Memory B cell (primary cell): Measurements from ENCODE around the gene RPS4Y2.

ENCODE experiments used
- ATAC-seq: fragments of 150-1000 bp; cut with Tn5 transposase; 2 replicates; pipeline ENCODE4 v1.10.0; 2021; ENCODE audit warnings: low read depth, mild to moderate bottlenecking, moderate library complexity
- DNase-seq, 2 donors: peaks; one replicate each; pipeline ENCODE4 v3.0.0; 2022; ENCODE audit warnings: low spot score in 2 of 2
- H3K27ac Mint-ChIP-seq: one replicate; pipeline ENCODE4 v1.8.0; 2022; ENCODE audit warnings: mild to moderate bottlenecking, moderate library complexity, mixed read lengths
- H3K27me3 Mint-ChIP-seq: one replicate; pipeline ENCODE4 v1.8.0; 2022; ENCODE audit warnings: mixed read lengths
- H3K36me3 Mint-ChIP-seq: one replicate; pipeline ENCODE4 v1.8.0; 2022; ENCODE audit warnings: mild to moderate bottlenecking, mixed read lengths
- H3K4me1 Mint-ChIP-seq: one replicate; pipeline ENCODE4 v1.8.0; 2022; ENCODE audit warnings: mixed read lengths
- H3K4me3 Mint-ChIP-seq: one replicate; pipeline ENCODE4 v1.8.0; 2022; ENCODE audit warnings: mild to moderate bottlenecking, moderate library complexity, mixed read lengths
- H3K9me3 Mint-ChIP-seq: one replicate; pipeline ENCODE4 v1.8.0; 2022; ENCODE audit warnings: mixed read lengths

The RPS4Y2 gene

DNA sequence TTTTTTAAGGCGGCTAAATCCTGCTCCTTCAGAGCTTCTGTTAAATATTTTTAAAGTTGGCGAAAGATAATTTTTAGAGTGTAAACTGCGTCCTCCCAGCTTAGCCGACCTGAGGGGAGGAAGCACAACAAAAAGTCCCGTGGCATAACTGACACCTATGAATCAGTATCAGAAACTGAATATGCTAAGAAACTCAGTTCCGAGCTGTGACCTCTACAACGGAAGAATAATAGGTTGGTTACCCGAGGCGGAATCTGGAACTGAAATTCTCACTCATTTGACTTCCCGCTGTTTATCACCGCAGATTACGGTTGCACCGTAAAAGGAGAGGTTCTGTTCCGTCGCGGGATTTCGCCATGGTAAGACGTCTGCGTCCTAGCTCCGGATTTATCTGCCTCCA, at the start of gene RPS4Y2:
RPS4Y2 (plus strand) TSS at position 301 of the 400 bp plus-strand sequence; CDS start at position 357, 56 bp downstream.
- DNase-seq = no peak

GRCh38 chrY:20714391-20714790, 41.5 kb upstream of the RPS4Y2 start:
- Mint-ChIP-seq H3K9me3 (peaks cover 9% of the 10 kb centered on the region), H3K27me3 (no peaks in the 10 kb centered on the region), H3K4me1 (peaks cover 3% of the 10 kb centered on the region), H3K4me3 (no peak overlapping the region), H3K36me3 (peaks cover 9% of the 10 kb centered on the region), H3K27ac (no peak overlapping the region)
- no peak for DNase-seq
- no peak for ATAC-seq

More for the DNA sequence above, at the start of gene RPS4Y2:
- Mint-ChIP-seq H3K4me1 (peaks cover 9% of the 10 kb centered on the region), H3K4me3 (no peak within 1 kb of the TSS), H3K9me3 (peaks cover 2% of the 10 kb centered on the region), H3K27me3 (no peaks in the 10 kb centered on the region), H3K27ac (no peak within 1 kb of the TSS), H3K36me3 (no peaks in the 10 kb centered on the region)
- no peak for ATAC-seq

- Mint-ChIP-seq H3K27ac (peak overlapping the region; percentile 80), H3K27me3 (no peaks in the 10 kb centered on the region), H3K4me1 (peaks cover 20% of the 10 kb centered on the region), H3K4me3 (peak overlapping the region; percentile 41), H3K9me3 (no peaks in the 10 kb centered on the region), H3K36me3 (peaks cover 2% of the 10 kb centered on the region)
- no peak for DNase-seq
- ATAC-seq = peak; percentile 96
Observed at GRCh38 chrY:20726184-20726907, 29.6 kb upstream of the RPS4Y2 start.

GRCh38 chrY:20735200-20735599, 20.7 kb upstream of the RPS4Y2 start:
- ATAC-seq = peak; percentile 76
- Mint-ChIP-seq H3K27ac (no peak overlapping the region), H3K4me1 (peaks cover 29% of the 10 kb centered on the region), H3K36me3 (peaks cover 1% of the 10 kb centered on the region), H3K4me3 (no peak overlapping the region), H3K27me3 (no peaks in the 10 kb centered on the region), H3K9me3 (no peaks in the 10 kb centered on the region)
- no peak for DNase-seq

GRCh38 chrY:20739806-20740205, 16.1 kb upstream of the RPS4Y2 start:
- Mint-ChIP-seq H3K9me3 (no peaks in the 10 kb centered on the region), H3K4me3 (no peak overlapping the region), H3K27ac (no peak overlapping the region), H3K36me3 (peaks cover 1% of the 10 kb centered on the region), H3K27me3 (no peaks in the 10 kb centered on the region), H3K4me1 (peaks cover 29% of the 10 kb centered on the region)
- no peak for ATAC-seq
- no peak for DNase-seq

- peak in 1 of 2 donors; percentile 35 for DNase-seq
Observed at GRCh38 chrY:20740609-20741008, 15.3 kb upstream of the RPS4Y2 start.

GRCh38 chrY:20745060-20745459, 10.8 kb upstream of the RPS4Y2 start:
- H3K27me3 Mint-ChIP-seq = no peaks in the 10 kb centered on the region
- H3K9me3 Mint-ChIP-seq = no peaks in the 10 kb centered on the region
- H3K4me3 Mint-ChIP-seq = no peak overlapping the region
- H3K36me3 Mint-ChIP-seq = no peaks in the 10 kb centered on the region
- ATAC-seq (no peak), DNase-seq (no peak)
- peaks cover 25% of the 10 kb centered on the region for H3K4me1 Mint-ChIP-seq
- H3K27ac Mint-ChIP-seq = peak overlapping the region; percentile 48

More at GRCh38 chrY:20740609-20741008, 15.3 kb upstream of the RPS4Y2 start:
- peak overlapping the region; percentile 57 for H3K4me3 Mint-ChIP-seq
- H3K4me1 Mint-ChIP-seq = peaks cover 30% of the 10 kb centered on the region
- H3K27me3 Mint-ChIP-seq = no peaks in the 10 kb centered on the region
- H3K27ac Mint-ChIP-seq = peak overlapping the region; percentile 66
- H3K36me3 Mint-ChIP-seq = peaks cover 1% of the 10 kb centered on the region
- H3K9me3 Mint-ChIP-seq = no peaks in the 10 kb centered on the region
- peak; percentile 76 for ATAC-seq

GRCh38 chrY:20746919-20747318, 9.0 kb upstream of the RPS4Y2 start:
- Mint-ChIP-seq H3K27me3 (no peaks in the 10 kb centered on the region), H3K27ac (peak overlapping the region; percentile 45), H3K4me3 (no peak overlapping the region), H3K9me3 (no peaks in the 10 kb centered on the region), H3K4me1 (peaks cover 20% of the 10 kb centered on the region), H3K36me3 (no peaks in the 10 kb centered on the region)
- ATAC-seq = no peak
- DNase-seq = no peak

- Mint-ChIP-seq H3K4me1 (peaks cover 53% of the 10 kb centered on the region), H3K27me3 (no peaks in the 10 kb centered on the region), H3K27ac (peak overlapping the region; percentile 81), H3K4me3 (peak overlapping the region; percentile 55), H3K36me3 (peaks cover 3% of the 10 kb centered on the region), H3K9me3 (peaks cover 4% of the 10 kb centered on the region)
- ATAC-seq (peak; percentile 98), DNase-seq (peak in 1 of 2 donors; percentile 21)
Observed at GRCh38 chrY:20763869-20764268, 8.0 kb downstream of the RPS4Y2 start.

- Mint-ChIP-seq H3K27me3 (no peaks in the 10 kb centered on the region), H3K4me3 (no peak overlapping the region), H3K36me3 (peaks cover 3% of the 10 kb centered on the region), H3K4me1 (peaks cover 49% of the 10 kb centered on the region), H3K9me3 (peaks cover 2% of the 10 kb centered on the region), H3K27ac (peak overlapping the region; percentile 81)
- DNase-seq = no peak
- no peak for ATAC-seq
Observed at GRCh38 chrY:20765117-20765516, 9.2 kb downstream of the RPS4Y2 start.

DNA sequence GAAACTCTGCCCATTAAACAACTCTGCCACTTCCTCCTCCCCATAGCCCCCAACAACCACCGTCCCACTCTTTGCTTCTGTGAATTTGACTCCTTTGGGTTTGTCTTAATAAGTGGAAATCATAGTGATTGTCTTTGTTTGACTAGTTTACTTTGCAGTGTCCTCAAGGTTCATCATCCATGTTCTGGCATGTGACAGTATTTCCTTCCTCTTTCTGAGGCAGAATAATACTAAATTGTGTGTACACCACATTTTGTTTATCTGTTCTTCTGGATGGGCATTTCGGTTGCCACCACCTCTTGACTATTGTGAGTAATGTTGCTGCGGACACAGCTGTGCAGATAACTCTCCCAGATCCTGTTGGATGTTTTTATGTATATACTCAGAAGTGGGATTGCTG, 14.8 kb downstream of the RPS4Y2 start:
- Mint-ChIP-seq H3K9me3 (peaks cover 5% of the 10 kb centered on the region), H3K4me3 (peak overlapping the region; percentile 70), H3K36me3 (peaks cover 12% of the 10 kb centered on the region), H3K27me3 (no peaks in the 10 kb centered on the region), H3K27ac (peak overlapping the region; percentile 91), H3K4me1 (peaks cover 39% of the 10 kb centered on the region)
- peak in 1 of 2 donors; percentile 12 for DNase-seq
- peak; percentile 90 for ATAC-seq

- no peak for ATAC-seq
- Mint-ChIP-seq H3K27ac (no peak overlapping the region), H3K9me3 (peaks cover 6% of the 10 kb centered on the region)
Observed at GRCh38 chrY:20776104-20776503, 20.2 kb downstream of the RPS4Y2 start.

GRCh38 chrY:20780104-20780654, 24.3 kb downstream of the RPS4Y2 start:
- no peak overlapping the region for H3K27ac Mint-ChIP-seq
- peaks cover 12% of the 10 kb centered on the region for H3K4me1 Mint-ChIP-seq
- DNase-seq (no peak), ATAC-seq (no peak)
- no peak overlapping the region for H3K4me3 Mint-ChIP-seq
- peaks cover 3% of the 10 kb centered on the region for H3K9me3 Mint-ChIP-seq
- H3K27me3 Mint-ChIP-seq = no peaks in the 10 kb centered on the region
- H3K36me3 Mint-ChIP-seq = peaks cover 6% of the 10 kb centered on the region

More at GRCh38 chrY:20776104-20776503, 20.2 kb downstream of the RPS4Y2 start:
- Mint-ChIP-seq H3K36me3 (peaks cover 14% of the 10 kb centered on the region), H3K4me3 (no peak overlapping the region), H3K4me1 (peaks cover 20% of the 10 kb centered on the region), H3K27me3 (no peaks in the 10 kb centered on the region)
- DNase-seq = no peak

DNA sequence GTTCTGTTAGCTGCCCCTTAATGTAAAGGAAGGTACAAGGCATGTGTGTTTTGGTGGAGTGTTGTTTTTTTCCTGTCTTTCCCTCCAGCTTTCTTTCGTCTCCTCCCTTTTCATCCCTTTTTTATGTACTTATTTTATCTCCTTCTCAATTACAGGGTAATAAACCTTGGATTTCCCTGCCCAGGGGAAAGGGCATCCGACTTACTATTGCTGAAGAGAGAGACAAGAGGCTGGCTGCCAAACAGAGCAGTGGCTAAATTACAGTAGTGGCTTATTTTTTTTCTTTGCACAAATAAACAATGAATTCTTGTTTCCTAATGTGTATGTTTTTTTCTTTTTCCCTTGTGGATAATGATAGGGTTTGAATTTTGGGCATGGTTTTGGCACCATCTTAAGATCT, 24.9 kb downstream of the RPS4Y2 start:
- Mint-ChIP-seq H3K27me3 (no peaks in the 10 kb centered on the region), H3K36me3 (peaks cover 6% of the 10 kb centered on the region), H3K27ac (peak overlapping the region; percentile 24), H3K4me3 (peak overlapping the region; percentile 37), H3K9me3 (peaks cover 3% of the 10 kb centered on the region), H3K4me1 (peaks cover 12% of the 10 kb centered on the region)
- ATAC-seq = no peak
- no peak for DNase-seq
